ENCODE data around the gene FAM98C.

Gene FAM98C

DNA sequence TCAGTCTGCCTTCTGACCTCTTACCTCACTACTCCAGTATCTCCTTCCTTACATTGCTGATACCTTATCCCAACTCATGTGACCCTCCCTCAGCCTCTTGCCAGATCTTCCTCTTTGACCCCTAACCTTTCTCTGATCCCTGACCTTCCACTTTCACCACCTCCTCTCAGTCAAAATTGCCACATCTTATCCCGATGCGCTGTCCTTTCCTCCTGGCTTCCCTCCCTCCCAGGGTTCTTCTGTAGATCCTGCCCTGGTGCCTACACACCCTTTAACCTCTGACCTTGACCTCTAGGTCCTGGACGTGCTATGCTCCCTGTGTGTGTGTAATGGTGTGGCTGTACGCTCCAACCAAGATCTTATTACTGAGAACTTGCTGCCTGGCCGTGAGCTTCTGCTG, 54.3 kb downstream of the FAM98C start:
- no peak for DNase-seq (ENCODE audit: low read depth in 2 of 2)

DNA sequence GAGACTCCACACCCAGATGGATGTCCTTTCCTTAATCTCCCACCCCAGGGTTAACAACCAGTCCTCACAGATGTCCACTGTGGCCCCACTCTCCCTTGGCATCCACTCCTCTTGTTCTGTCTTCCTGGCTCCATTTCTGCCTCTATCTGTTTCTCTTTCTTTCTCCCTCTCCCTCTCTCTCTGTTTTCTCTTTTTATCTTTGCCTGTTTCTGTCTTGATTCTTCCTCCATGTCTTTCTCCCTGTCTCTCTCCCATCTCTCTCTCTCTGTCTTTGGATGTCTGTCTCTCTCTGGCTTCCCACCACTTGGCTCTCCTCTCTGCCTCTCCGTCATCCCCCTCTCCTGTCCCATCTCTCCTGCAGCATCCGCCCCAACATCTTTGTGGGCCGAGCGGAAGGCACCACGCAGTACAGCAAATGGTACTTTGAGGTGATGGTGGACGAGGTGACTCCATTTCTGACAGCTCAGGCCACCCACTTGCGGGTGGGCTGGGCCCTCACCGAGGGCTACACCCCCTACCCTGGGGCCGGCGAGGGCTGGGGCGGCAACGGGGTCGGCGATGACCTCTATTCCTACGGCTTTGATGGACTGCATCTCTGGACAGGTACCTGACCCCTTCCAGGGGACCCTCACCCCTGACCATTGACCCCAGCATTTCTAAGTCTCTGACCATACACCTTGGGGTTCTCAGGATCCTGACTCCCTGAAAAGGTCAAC, 55.0 kb downstream of the FAM98C start:
- DNase-seq (ENCODE audit: low read depth in 2 of 2) = no peak

All from fibroblast of skin of left biceps (primary cell).